IPS-NIHi7 (cell line): ENCODE measurements around the gene GAB2.
"Not testable (repeated sequence)": the region's sequence is repeated elsewhere in the genome, so short reads cannot be mapped to it uniquely, and the experiment has no call there.

Experiments
- DNase-seq: peaks from one replicate; pipeline ENCODE4 v3.0.0; 2012; ENCODE audit warnings: mixed read lengths; ENCODE audit errors: extremely low spot score

The GAB2 gene

GRCh38 chr11:78282821-78283220 lies 134.8 kb downstream of the GAB2 start:
- no peak for DNase-seq

DNA sequence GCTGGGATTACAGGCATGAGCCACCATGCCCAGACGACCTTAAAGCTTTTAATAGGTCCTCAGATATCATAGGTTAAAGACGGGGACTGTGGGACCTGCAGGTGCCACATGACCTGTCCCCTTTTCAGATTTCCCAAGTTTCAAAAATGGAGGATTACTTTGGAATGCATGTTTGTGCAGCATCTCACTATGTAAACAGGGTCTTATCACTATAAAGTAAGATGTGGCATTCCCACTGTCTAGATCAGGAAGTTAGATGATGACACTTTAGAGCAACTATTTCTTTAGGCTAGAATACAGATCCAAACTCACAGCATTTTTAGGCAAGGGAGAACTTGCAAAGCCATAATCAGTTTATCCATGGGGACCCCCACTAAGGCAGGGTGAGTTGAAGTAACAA lies 136.1 kb downstream of the GAB2 start:
- no peak for DNase-seq

- DNase-seq = no peak
Observed at GRCh38 chr11:78277314-78277994, 140.2 kb downstream of the GAB2 start.

DNA sequence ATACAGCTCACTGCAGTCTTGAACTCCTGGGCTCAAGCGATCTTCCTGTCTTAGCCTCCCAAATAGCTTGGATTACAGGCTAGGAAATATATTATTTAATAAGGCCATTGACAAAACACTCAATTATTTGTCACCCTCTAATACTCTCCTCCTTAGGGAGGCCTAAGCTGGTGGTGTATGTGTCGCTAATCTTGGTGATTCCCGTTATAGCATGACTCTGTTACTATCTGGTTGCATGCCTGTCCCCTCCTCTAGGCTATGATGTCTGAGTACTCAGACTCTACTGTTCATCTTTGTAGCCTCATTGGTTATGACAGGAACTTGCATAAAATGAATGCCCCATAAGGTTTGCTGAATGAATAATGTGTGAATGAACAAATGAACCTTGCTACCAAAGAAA lies 141.3 kb downstream of the GAB2 start:
- DNase-seq = no peak

GRCh38 chr11:78274739-78275138 lies 142.9 kb downstream of the GAB2 start:
- no peak for DNase-seq

DNA sequence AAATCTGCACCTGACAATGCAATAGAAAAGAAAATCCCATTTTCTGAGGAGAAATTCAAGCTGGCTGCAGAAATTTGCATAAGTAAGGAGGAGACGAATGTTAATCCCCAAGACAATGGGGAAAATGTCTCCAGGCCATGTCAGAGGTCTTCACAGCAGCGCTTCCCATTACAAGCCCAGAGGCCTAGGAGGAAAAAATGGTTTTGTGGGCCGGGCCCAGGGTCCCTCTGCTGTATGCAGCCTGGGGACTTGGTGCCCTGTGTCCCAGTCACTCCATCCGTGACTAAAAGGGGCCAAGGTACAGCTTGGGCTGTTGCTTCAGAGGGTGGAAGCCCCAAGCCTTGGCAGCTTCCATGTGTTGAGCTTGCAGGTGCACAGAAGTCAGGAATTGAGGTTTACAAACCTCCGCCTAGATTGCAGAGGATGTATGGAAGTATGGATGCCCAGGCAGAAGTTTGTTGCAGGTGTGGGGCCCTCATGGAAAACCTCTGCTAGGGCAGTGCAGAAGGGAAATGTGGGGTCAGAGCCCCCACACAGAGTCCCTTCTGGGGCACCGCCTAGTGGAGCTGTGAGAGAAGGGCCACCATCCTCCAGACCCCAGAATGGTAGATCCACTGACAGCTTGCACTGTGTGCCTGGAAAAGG lies 144.9 kb downstream of the GAB2 start:
- DNase-seq = not testable (repeated sequence)

- not testable (repeated sequence) for DNase-seq
Observed at GRCh38 chr11:78271801-78272200, 145.8 kb downstream of the GAB2 start.

- no peak for DNase-seq
Observed at GRCh38 chr11:78270971-78271370, 146.6 kb downstream of the GAB2 start.

- no peak for DNase-seq
Observed at GRCh38 chr11:78269806-78270205, 147.8 kb downstream of the GAB2 start.

GRCh38 chr11:78268591-78269410 lies 148.8 kb downstream of the GAB2 start:
- DNase-seq = no peak

DNA sequence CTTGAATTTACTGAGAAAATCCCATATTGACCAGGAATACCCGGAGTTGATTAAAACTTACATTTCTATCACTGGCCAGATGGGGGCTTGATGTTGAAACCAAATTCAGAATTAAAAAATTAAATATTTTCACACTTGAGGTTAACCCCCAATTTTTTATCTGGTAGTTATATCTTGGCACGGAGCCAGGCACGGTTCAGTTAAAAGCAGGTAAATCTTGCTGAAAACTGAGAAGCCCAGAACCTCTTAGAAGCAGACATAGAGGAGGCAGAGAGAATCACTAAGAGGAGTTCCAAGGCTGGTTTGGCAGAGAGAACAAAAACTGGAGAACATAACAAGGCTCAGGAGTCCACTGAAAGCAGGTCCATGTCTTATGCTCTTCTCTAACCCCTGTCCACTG lies 151.2 kb downstream of the GAB2 start:
- DNase-seq = no peak

DNA sequence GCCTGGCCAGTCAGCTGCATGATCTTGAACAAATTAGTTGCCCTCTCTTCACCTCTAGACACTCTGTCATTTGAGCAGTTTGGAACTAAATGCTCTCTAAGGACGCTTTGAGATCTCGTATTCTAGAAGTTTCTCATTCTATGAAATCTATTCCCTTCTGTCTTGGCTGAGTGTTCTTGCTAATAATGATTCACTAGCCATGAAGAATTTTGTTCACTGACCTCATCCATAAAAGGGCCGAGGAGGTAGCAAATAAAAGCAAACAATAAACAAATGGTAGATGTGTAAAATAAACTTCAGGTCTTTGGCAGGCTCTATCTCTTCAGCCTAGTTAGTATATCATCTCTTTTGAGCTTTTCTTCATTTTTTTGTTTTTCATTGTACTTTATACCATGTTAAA lies 152.3 kb downstream of the GAB2 start:
- DNase-seq = no peak

DNA sequence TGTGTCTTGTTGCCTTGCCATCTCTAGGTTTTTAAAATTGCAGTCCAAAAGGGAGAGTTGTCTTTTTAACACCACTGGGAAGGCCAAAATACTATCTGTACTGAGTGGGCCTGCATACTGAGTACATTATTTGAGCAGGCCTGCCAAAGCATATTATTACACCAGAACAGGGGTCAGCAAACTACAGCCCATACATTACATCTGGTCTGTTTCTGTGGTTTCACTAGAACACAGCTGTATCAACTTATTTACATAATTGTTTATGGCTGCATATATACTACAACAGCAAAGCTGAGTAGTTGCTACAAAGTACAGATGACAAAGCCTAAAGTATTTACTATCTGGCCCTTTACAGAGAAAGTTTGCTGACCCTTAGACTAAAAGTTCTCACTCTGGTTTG lies 154.9 kb downstream of the GAB2 start:
- DNase-seq = no peak

- no peak for DNase-seq
Observed at GRCh38 chr11:78262238-78262637, 155.4 kb downstream of the GAB2 start.

GRCh38 chr11:78261828-78262227 lies 155.8 kb downstream of the GAB2 start:
- no peak for DNase-seq

GRCh38 chr11:78261367-78261766 lies 156.3 kb downstream of the GAB2 start:
- no peak for DNase-seq

DNA sequence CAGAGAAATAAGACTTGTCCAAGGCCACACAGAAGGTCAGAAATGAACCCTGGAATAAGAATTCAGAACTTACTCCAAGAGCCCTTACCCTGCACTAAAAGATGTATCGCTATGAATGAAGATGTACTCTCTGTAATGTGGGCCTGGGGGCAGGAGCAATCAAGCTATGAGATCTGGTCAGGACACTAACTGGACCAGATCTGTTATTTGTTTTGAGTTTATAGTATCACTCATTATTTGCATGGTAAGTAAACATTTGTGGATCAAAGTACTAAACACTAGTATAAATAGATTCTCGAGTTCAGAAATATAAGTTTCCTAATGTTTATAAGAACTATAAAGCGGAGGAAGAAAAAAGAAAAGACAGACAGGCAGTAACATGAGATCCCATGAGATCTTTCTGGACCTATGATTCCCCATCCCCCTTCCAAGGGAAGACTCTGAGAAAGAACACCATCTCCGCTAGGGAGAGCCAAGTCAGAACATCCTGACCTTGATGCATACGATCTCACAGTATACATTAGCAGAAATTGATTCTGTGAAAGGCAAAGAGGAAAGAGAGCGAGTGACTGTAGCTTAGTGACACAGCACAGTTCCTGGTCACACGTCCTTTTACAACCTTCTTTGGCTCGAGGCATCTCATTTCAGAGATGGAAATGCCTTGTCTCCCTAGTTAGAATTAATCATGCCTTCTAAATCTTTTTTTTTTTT lies 157.7 kb downstream of the GAB2 start:
- no peak for DNase-seq

DNA sequence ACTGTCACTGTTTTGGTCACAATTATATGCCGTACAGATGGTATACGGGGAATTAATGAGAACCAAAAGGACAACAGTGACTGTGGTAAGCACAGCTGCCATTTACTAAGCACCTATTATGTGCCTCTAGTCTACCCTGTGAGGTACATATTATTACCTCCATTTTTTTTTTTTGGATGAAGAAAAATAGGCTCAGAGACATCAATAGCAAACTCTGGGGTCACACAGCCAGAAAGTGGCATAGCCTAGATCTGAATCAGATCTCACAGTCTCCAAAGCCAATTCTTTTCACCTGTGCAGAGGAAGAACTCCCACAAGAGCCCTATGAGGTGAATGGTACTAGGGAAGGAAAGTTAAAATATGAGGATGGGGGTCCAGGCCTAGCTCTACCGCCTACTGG lies 160.0 kb downstream of the GAB2 start:
- DNase-seq = no peak

DNA sequence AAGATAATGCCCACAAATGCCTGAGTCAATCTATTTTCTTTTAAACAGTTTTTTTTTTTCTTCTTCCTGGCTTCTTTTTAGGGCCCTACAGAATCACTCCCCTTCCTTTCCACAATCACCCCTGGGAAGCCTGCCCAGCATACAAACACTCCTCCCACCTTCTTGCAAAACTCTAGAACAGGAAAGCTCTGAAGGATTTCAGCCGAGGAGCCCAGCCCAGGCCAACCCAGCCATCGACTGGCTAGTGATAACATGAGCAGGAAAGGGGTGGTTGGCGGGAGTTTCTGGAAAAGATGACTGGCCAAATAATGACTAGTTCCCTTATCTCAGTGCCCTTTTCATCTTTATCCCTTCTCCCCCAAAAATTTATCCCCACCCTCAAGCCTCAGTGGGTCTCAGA lies 160.7 kb downstream of the GAB2 start:
- no peak for DNase-seq

DNA sequence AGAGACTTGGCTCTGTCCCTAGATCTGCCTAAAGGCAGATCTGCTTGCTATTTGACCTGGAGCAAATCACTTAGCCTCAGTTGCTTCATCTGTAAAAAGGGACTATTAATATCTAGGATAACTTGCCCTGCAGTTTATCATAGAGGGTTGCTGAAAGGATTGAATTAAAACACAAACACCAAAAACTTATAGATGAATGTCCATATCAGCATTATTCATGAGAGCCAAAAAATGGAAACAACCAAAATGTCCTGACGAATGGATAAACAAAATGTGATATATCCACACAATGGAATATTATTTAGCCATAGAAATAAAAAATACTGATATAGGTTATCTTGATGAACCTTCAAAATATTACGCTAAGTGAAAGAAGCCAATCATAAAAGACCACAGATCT lies 161.7 kb downstream of the GAB2 start:
- no peak for DNase-seq

GRCh38 chr11:78254268-78254667 lies 163.4 kb downstream of the GAB2 start:
- no peak for DNase-seq

GRCh38 chr11:78253797-78254196 lies 163.8 kb downstream of the GAB2 start:
- DNase-seq = no peak
